GM18498 (cell line): ENCODE data around the gene CNOT6L.
"Not testable (repeated sequence)": the region's sequence is repeated elsewhere in the genome, so short reads cannot be mapped to it uniquely, and the experiment has no call there.

Experiments
- ATAC-seq: cut with Tn5 transposase; IDR thresholded peaks from one replicate; pipeline ENCODE4 v1.9.1; 2021; ENCODE audit warnings: mild to moderate bottlenecking, moderate library complexity; ENCODE audit not compliant: unreplicated experiment

CNOT6L gene

DNA sequence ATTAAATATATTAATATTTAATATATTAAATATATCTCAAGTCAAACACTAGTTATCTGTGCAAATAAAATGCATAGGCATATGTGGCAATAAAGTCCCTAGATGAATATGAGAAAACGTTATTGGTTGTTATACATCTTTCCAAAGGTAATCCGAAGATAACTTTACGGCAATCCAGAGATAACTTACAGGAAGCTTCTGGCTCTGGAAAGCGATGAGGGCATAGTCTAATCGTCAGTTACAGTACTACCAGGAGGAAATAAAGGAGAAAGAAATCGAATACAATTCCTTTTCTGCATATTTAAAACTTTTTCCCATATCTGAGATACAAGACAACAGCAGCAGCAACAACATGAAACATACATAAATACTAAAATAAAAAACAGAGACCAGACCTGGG lies 35.3 kb downstream of the CNOT6L start:
- ATAC-seq, result no peak

- ATAC-seq, result no peak
Measured at GRCh38 chr4:77782102-77782835, 36.9 kb downstream of the CNOT6L start.

- ATAC-seq, result not testable (repeated sequence)
Measured at GRCh38 chr4:77780762-77781161, 38.4 kb downstream of the CNOT6L start.

DNA sequence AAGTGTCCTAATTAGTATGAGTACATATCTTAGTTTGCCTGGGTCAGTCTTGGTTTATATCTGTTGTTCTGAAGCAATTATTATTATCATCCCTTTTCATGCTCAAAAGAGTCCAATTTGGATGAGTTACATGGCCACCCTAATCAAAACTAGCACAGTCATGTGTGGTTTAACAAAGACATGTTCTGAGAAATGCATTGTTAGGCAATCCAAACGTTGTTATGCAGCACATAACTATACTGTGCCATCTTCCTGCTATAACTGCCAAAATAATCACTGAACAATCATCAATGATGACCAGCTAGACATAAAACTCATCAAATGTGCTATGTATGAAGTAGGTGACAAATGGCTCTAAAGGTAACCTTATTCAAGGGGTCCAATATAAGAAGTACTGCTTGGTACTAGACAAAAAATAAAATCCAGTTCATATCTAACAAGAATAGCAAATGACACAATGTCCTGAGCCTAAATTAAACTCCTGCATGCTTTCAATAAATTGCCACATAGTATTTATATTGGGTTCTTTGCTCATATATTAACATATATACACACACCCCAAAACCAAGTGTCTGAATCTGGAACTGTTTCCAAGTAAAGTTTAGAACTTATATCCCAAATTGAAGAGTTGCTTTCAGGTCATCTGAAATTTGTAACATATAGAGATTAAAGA lies 41.9 kb downstream of the CNOT6L start:
- ATAC-seq, result no peak

DNA sequence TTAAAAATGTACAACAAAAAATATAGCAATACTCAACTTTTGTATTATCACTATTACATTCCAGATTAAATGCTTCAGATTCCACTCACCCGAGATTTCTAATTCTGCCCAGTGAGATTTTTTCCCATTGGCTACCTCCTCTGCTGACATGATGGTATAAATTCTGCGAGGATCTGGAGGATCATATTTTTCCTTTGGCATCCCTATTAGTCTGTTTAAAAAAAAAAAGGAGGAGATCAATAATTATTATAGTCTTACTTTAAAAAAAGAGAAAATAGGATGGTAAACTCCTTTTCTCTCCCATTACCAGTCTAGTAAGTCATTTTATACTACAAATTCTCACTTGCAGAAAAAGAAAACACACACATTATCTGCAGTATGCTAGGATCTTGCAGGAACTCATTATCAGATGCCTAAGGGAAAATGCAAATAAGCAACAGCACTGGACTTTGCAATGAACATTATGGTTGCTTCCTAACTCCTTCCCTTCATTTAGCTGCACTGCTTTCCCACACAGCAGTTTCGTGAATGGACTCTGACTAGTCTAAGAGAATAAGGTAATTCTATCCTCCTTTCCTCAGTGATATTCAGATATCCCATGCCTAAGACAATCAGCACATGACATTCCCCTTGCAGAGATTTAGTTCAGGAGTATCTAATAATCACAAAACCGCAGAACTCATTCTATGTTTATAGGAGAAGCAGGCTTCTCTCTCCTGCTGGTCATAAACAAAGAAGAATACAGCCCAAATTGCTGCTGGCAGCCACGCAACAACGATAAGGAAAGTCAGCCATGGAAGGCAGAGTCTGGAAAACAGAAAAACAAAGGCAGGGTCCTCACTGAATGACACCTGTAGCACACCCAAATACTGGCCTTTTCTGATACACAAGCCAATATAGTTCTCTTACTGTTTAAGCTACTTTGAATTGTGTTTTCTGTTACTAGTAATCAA lies 42.7 kb downstream of the CNOT6L start:
- ATAC-seq, result no peak

DNA sequence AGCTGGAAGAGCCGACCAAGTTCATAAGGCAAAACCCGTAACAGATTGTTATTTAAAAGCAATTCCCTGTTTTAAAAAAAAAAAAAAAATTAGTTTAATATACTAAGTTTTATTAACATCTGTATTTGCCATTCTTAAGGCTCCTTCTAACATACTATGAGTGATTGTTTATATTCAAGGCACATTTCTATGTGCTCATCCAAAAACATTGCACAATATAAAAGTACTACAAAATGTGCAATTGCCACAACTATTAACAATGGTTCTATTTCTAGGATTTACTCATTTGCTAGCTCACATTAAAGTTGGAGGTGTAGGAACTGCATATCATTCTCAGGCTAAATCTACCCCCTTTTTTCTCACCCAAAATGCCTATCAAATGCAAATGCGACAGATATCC lies 46.1 kb downstream of the CNOT6L start:
- no peak for ATAC-seq

DNA sequence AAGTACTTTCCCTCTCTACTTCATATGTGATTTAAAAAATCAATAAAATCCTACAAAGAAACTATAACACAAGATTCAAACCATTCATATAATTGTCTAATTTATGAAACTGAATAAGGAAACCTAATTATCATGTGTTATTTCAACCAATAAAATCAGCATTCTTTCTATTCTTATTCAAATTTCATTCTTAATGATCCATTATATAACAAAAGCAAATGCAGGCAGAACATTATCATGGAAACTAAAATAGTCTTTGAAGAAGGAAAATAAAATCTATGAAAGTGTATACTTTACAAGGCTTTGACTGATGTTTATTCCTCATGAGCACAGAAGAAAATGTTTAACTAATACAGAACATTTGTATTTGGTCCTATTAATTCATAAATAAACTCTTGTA lies 47.6 kb downstream of the CNOT6L start:
- no peak for ATAC-seq

GRCh38 chr4:77765720-77766119 lies 53.4 kb downstream of the CNOT6L start:
- ATAC-seq, result no peak

DNA sequence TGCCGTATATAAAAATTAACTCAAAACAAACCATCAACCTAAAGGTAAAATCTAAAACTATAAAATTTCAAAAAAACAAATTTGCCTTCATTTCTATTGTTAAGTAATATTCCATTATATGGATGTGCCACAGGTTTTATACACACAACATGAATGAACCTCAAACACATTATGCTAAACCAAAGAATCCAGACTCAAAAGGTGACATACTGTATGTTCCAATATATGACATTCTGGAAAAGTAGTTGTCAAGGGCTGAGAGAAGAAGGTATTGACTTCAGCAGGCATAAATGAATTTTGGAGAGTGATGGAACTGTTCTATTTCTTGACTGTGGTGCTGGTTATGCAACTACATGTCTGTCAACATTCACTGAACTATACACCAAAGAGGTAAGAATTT lies 56.6 kb downstream of the CNOT6L start:
- no peak for ATAC-seq

DNA sequence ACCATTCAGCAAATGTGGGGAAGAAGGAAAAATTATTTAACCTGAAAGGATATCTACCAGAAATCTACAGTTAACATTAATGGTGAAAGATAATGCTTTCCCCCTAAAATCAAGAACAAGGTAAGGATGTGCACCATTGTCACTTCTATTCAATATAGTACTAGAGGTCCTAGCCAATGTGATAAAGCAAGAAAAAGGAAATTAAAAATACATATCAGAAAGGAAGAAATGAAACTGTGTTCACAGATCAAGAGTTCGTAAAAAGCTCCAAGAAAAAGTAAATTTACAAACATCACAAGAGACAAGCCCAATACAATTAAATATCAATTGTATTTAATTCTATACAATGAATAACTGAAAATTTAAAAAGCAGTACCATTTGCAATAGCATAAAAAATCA lies 57.6 kb downstream of the CNOT6L start:
- no peak for ATAC-seq

DNA sequence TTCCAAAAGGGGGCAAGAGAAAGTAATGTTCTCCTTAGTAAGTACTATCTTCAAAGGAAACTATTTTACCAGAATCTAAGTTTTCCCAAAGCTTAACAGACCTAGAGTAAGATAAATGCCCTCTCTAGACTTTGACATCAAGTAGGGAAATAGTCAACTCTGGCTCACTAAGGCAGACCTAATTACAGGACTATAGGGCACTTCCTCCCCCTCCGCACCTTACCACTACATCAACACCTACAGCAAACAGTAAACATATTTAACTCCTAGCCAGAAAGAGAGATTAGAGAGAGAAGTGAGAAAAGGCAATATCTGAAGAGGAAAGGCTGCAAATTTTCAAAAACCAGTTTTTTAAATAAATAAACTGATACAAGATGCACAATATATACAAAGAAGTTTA lies 60.4 kb downstream of the CNOT6L start:
- ATAC-seq, result no peak

DNA sequence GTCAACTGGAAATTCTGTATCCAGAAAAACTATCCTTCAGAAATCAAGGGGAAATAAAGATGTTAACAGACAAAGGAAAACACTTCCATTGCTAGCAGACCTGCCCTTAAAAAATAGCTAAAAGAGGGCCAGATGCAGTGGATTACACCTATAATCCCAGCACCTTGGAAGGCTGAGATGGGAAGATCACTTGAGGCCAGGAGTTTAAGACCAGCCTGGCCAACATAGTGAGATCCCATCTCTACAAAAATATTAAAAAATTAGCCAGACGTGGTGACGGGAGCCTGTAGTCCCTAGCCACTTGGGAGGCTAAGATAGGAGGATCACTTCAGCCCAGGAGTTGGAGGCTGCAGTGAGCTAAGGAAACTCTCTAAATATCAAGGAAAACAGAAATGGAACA lies 67.4 kb downstream of the CNOT6L start:
- no peak for ATAC-seq

- ATAC-seq, result no peak
Measured at GRCh38 chr4:77745792-77746191, 73.4 kb downstream of the CNOT6L start.

DNA sequence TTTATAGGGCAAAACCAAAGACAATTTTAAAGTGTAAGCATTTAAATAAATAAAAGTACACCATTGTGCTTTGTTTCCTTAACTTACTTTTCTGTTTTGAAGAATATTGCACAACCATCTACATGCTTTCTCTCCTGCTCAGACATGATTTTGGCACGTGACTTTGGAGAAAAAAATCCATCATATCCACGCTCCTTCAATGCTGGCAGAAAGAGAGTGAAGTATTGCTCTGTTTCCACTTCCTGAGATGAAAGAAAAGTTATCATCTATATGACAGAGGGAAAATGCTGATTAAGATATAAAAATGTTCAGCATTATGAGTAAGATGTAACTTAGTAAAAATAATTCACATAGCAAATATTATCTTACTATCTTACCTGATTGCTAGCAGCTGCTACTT lies 77.1 kb downstream of the CNOT6L start:
- no peak for ATAC-seq

GRCh38 chr4:77740480-77740879 lies 78.7 kb downstream of the CNOT6L start:
- ATAC-seq, result no peak

GRCh38 chr4:77734928-77735327 lies 84.2 kb downstream of the CNOT6L start:
- ATAC-seq, result peak; percentile 89

DNA sequence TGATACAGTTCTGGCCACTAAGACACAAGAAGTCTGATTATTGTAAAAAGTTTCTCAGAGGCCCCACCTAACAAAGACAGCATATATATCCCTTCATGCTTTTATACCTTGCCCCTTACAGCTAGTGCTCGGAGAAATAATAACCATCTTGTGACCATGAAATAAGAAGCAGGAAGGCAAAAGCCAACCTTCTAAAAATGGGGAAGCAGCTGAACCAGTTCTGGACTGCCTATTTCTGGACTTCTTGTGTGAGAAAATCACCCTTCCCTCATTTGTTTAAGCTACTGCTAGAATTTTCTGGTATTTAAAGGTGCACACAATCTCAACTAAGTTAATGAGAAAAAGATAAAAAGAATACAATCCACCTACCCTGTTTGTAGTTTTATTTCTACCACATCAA lies 87.5 kb downstream of the CNOT6L start:
- ATAC-seq, result no peak

- ATAC-seq, result no peak
Measured at GRCh38 chr4:77728420-77728819, 90.7 kb downstream of the CNOT6L start.

GRCh38 chr4:77721073-77721472 lies 98.1 kb downstream of the CNOT6L start:
- no peak for ATAC-seq

GRCh38 chr4:77718500-77718899 lies 100.7 kb downstream of the CNOT6L start:
- not testable (repeated sequence) for ATAC-seq

DNA sequence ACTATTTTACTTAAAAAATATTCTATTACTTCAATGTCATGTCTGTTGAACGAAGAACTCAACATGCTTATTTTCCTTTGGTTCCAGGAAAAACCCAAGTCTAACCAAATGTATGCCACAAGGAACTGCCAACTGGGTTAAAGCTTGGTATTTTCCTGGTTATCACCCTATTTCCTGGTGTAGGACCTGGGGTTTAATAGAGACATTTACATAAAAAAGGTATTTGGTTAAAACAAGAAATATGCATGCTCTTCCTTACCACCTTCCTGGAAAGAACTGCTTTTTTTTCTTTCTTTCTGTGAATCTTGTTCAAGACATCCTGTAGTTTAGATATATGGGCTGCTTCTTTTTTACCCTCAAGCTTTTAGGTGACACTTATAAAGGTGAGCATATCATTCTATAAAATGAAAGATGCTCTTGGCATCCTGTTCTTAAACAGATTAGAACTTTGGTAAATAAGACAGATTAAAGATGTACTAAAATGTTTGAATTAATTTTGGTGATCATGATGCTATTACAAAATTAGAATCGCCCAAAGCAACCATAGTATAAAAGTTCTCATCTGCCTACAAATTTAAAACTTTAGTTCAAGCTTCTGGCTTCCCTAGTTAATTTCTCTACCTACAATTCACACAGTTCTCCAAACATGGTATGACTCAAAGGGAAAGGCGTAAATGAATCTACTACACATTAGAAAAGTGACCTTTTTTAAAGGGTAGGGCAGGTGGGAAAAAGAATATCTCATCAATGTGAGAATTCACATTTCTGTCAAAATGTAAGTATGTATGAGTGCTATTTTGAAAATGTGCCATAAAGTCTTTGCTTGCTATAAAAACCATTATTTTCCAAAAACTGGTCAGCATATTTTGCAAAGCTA lies 103.5 kb downstream of the CNOT6L start:
- ATAC-seq, result no peak
